Measurements from ENCODE around the gene LEF1.
A peak's percentile ranks its signal among the peaks of the same experiment; 100 is the strongest.

Gene LEF1

DNA sequence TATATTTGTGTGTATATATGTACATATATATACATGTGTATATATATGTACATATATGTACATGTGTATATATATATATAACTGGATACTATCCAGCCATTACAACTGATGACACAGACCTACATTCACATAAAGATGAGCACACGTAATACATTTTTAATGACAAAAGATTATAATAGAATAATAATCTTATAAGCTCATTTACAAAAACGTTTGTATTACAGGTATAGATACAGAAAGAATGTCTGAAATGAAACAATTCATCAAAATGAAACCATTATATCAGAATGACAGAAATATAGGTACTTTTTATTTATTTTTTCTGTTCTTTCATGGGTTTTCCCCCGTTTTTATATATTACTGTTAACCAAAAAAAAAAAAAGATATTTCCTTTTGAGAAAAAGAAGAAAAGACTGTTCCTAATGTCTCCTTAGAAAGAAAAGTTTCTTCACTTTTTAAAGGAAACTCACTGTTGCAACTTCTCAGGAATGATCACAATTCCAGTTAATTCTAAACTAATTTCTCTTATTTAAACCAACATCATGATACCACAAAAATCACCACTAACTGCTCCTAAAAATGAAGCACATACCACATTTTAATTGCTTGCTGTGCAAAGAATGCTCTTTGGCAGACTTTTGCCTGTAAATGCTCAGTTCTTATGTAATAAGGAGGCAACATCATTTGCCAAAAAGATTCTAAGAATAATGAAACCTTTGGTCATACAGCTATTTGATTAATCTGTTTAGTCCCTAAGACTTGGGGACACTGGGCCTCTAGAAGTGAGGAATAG is 18.9 kb downstream of the LEF1 start:
- DNase-seq, result no peak

GRCh38 chr4:108148316-108148715 is 20.4 kb downstream of the LEF1 start:
- DNase-seq, result no peak

DNA sequence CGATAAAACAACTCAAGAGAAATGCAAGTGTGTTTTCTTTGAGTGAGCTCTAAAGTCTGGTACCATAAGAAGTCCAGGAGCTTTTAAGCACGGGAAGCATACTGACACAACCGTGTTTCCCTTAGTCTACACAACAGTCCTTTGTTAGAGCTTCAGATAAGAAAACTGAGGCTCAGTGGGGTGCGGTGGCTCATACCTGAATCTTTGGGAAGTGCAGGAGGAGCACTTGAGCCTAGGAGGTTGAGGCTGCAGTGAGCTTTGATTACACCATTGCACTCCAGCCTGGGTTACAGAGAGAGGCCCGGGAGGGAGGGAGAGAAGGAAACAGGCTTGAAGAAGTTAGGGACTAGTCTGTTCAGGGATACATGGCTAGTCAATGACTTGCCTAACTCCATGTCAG is 21.9 kb downstream of the LEF1 start:
- no peak for DNase-seq

DNA sequence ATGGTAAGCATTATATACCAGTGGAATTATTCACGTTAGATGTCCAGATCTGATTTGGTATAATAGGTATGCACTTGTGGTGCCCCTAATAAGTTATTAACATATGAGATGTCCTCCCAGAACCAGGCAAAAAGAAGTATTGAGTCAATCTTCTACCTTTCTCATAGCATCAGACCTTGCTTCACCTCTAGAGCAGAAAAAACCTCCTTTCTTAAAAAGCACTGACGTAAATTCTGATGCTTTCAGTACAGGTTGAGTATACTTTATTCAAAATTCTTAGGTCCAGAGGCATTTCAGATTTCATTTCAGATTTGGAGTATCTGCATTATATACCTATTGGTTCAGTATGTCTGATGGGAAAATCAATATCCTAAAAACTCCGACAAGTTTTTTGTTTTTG is 22.4 kb downstream of the LEF1 start:
- DNase-seq, result no peak

GRCh38 chr4:108144451-108144850 is 24.3 kb downstream of the LEF1 start:
- no peak for DNase-seq

DNA sequence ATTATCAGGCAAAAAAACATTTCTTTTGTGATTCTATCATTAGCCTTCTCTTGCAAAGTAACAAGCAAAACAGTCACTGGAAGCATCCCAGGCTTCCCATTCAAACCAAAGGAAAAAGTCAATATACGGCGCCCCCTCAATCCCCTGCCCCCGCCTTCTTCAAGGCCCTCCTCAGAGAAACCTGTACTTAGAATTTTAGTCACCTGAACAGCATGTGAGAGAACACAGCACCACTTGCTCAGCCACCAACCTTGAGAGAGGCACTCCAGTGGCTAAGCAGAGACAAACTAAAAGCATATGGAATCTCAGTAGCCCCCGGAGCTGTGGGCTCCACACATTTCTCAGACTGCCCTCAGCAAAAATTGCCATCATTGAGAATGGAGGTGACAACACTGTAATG is 25.2 kb downstream of the LEF1 start:
- no peak for DNase-seq

DNA sequence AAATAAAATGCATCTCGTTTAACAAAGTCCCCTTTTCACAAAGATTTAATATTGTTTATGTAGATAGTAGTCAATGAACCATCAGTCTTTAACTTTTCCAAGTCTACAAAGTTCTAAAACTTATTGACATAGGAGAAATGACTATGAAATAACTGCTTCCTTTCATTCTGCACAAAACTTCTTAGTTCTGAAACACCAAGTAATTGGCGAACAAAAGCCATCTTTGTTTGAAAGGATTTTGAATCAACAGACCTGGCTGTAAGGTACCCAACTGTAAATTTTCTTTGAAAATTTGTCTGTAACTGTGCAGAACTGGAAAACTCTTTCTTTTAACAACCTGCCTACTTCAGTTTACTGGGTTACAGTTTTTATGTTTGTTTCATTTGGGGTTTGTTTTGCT is 25.9 kb downstream of the LEF1 start:
- no peak for DNase-seq

DNA sequence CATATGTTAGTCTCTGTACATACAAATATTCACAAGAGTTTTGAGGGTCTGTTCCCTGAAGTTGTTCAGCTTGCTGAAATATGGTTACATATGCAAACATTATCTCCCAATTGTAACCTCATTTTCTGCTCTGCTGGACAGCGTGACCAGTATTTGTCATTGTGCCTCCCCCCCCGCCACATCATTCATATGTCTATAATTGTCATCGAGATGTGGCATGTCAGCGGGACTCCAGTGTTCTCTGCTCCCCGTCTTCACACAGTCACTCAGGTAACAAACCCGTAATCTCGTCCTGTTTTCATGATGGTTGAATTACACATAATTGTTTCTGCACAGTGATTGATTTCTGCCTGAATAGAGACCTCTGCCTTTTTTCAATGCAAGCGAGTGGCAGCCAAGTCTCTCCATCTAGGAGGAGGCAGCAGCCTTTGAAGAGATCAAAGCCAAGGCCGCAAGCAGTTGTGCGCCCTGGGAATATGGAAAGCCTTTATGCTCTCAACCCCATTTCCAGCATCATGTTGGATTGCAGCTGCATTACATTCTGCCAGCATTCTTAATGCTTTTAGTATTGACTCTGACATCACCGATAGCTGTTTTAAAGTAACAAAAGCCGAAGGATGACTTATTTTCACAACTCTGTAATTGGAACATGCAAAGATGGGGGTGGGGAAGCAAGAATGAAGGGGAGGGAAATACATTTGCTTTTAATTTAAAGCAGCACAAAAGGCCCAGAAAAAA is 27.4 kb downstream of the LEF1 start:
- DNase-seq, result peak; percentile 23

GRCh38 chr4:108140328-108140727 is 28.4 kb downstream of the LEF1 start:
- no peak for DNase-seq

DNA sequence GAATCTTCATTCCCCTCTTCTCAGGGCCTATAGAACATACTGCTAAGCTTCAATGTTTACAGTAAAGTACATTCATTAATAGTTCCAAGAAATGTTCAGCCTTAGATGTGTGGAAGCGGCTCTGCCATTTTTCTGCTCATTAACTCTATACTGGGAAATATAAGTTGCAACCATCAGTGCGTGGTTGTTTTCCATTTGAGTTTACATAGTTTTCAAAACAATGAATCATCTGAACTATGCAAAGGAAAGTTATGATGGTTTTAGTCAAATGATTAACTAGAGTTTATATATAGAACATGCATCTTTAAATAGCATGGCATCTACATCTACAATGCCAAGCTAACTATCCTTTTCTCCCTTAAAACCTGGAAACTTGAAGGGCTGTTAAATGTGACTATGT is 29.6 kb downstream of the LEF1 start:
- no peak for DNase-seq

DNA sequence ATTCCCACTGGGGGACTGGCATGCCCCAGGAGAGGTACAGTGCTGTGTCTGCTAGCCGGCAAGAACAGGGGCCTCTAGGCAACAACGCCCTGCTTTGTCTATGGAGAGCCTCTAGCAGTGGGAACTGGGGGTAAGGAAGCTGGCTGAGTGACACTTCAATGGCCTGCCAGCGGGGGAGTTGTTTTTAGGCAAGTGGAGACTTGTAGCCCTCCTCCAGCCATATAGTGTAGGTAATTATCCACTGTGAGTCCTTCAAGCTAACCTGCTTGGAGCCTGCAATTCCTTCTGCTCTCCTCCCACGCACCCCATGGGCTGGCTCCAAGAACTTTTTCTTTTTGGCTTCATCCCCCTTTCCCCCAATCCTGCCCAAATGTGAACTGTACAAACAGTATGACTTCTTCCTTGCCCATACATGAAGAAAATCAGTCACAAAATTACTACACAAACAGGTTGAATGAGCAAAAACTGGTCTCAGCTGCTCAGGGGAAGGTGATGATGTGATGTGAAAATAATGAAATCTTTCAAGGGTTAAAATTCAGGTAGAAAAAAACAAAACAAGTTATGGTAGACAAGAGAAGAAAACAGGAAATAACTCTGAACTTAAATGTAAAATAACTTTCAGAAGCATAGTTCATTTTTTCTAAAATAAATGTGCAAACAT is 33.1 kb downstream of the LEF1 start:
- no peak for DNase-seq

GRCh38 chr4:108130955-108131354 is 37.8 kb downstream of the LEF1 start:
- no peak for DNase-seq

DNA sequence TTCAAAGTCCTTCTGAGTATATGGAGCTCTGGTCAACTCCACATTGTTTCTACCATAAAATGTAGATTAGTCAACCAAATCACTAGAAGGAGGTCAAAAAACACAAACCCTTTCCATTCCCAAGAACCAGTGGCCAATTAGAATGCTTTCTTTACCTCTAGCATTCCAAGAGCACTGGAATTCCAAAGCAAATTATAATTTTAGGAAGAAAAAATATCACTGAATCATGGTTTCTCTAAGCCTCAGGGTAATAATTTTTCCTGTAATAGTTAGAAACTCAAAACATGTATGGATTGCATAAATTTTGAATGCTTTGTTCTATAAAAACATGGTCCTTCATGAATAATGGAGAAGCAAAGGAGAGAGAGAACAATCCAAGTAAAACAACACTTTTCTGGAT is 39.5 kb downstream of the LEF1 start:
- DNase-seq, result no peak

- no peak for DNase-seq
These were observed 41.9 kb downstream of the LEF1 start for GRCh38 chr4:108126806-108127205.

DNA sequence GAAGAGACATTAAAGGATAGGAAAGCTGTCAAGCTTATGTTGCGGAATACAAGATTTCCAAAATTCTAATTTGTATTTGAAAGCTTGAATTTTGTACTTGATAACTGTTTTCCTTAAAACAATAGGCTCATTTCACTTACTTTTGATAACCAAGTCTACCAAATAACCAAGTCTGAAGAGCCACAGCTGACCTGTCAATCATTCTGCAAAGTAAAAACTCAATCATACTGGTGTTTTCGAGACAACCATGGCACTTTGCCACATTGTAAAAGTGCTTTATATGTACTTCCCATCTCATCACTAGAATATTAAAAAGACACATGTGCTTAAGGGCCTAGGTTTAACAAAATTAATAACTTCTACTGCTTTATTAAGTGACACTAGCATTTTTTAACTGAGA is 47.9 kb downstream of the LEF1 start:
- DNase-seq, result no peak

GRCh38 chr4:108119199-108119800 is 49.4 kb downstream of the LEF1 start:
- DNase-seq, result no peak

DNA sequence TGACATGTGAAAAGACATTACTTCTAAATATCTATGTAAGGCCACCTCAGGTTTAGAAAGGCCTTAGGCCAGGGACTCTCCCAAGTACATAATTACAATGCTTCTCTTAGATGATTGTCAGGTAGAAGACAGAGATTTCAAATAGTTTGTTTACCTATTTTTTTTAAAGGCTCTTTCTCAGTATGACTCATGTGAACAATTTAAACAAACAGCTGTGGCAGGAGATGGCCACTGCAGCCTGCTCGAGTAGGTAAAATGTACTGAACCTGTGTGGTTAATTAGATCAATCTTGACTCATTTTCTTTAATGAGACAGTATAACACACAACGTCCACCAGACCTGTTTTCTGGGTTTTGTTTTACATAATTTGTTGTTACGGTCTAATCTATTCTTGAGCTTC is 50.2 kb downstream of the LEF1 start:
- DNase-seq, result no peak

- DNase-seq, result no peak
These were observed 51.1 kb downstream of the LEF1 start for GRCh38 chr4:108117418-108118182.

DNA sequence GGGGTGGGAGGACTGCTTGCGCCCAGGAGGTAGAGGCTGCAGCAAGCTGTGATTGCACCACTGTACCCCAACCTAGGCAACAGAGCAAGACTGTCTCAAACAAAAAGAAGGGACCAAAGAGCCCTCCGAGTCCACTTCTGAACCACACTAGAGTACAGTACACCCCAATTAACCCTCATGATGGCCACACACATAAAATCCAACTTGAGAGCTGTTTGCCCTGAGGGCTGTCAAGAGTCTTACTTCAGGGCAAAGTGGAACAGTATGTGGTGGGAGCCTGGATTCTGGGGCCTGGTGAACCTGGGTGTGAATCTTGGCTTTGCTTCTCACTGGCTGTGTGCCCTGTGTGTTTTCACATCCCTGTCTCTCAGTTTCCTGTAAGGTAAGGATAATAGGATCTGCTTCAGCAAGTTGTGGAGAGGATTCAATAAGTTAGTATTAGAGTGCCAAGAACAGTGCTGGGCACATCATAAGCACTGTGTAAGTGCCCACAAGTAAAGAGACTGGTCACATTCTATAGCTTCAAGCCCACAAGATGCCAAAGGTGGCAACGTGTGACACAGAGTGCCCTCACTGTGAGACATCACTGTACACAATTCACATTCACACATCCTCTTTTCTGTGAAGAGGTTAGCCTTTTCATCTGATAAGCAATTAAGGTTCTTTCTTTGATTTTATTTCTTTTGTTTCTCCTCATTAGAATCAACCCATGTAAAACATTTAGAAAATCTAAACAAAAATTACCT is 52.1 kb downstream of the LEF1 start:
- no peak for DNase-seq

- DNase-seq, result no peak
These were observed 53.6 kb downstream of the LEF1 start for GRCh38 chr4:108115168-108115526.

DNA sequence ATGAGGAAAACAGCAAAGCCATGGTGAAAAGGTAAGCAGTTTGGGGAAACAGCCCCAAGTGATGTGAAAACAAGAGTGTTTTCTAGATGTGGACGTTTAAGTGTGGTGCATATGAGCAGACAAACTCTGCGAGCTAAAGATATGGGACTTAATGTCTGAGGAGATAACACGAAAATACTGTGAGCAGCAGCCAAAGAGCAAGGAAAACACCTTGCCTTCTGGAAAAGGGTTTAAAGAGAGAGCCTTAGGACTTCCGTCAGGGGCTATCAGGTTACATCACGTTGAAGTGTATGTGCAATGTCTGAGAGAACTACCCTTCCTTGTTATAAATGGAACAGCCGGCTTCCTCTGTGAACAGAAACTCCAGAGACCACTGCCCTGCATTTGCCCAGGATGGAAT is 54.2 kb downstream of the LEF1 start:
- peak; percentile 16 for DNase-seq

- DNase-seq, result no peak
These were observed 55.5 kb downstream of the LEF1 start for GRCh38 chr4:108113229-108113628.

All from right kidney (tissue), 1 donor.